ENCODE measurements around the gene IL22RA1.
A peak's percentile ranks its signal among the peaks of the same experiment; 100 is the strongest.

Gene IL22RA1

GRCh38 chr1:24156542-24157260 is 13.8 kb upstream of the IL22RA1 start:
- no peak for TF ChIP-seq CTCF (IDR thresholded peaks at IDR 0.05; ENCODE audit: insufficient read depth, low read depth, low read length, missing control alignments)
- no peak for DNase-seq (ENCODE audit: low read depth)
- H3K4me3 ChIP-seq (ENCODE audit: low read length) = no peak overlapping the region

- TF ChIP-seq CTCF (IDR thresholded peaks at IDR 0.05; ENCODE audit: insufficient read depth, low read depth, low read length, missing control alignments) = peak; percentile 33
- peak; percentile 83 for DNase-seq (ENCODE audit: low read depth)
- H3K4me3 ChIP-seq (ENCODE audit: low read length) = no peak overlapping the region
Observed at GRCh38 chr1:24155011-24155782, 12.3 kb upstream of the IL22RA1 start.

GRCh38 chr1:24154215-24154614 is 11.3 kb upstream of the IL22RA1 start:
- DNase-seq (ENCODE audit: low read depth) = no peak
- TF ChIP-seq CTCF (IDR thresholded peaks at IDR 0.05; ENCODE audit: insufficient read depth, low read depth, low read length, missing control alignments) = no peak
- no peak overlapping the region for H3K4me3 ChIP-seq (ENCODE audit: low read length)

- TF ChIP-seq CTCF (IDR thresholded peaks at IDR 0.05; ENCODE audit: insufficient read depth, low read depth, low read length, missing control alignments) = no peak
- no peak overlapping the region for H3K4me3 ChIP-seq (ENCODE audit: low read length)
- DNase-seq (ENCODE audit: low read depth) = no peak
Observed at GRCh38 chr1:24152631-24153494, 9.9 kb upstream of the IL22RA1 start.

- DNase-seq (ENCODE audit: low read depth) = peak; percentile 96
- peak overlapping the region; percentile 30 for H3K4me3 ChIP-seq (ENCODE audit: low read length)
- no peak for TF ChIP-seq CTCF (IDR thresholded peaks at IDR 0.05; ENCODE audit: insufficient read depth, low read depth, low read length, missing control alignments)
Observed at GRCh38 chr1:24151175-24151533, 8.2 kb upstream of the IL22RA1 start.

- TF ChIP-seq CTCF (IDR thresholded peaks at IDR 0.05; ENCODE audit: insufficient read depth, low read depth, low read length, missing control alignments) = peak; percentile 82
- DNase-seq (ENCODE audit: low read depth) = peak; percentile 94
- H3K4me3 ChIP-seq (ENCODE audit: low read length) = peak overlapping the region; percentile 43
Observed at GRCh38 chr1:24150234-24151174, 7.6 kb upstream of the IL22RA1 start.
